NB4 (cell line): ENCODE data around the gene MRTFA.

Experiments used
- DNase-seq: peaks from one replicate; pipeline ENCODE4 v3.0.0; 2010; ENCODE audit warnings: low read depth
- H3K4me3 ChIP-seq: one replicate; pipeline ENCODE4 v1.5.1; 2011; ENCODE audit warnings: mild to moderate bottlenecking, low read depth, low read length, moderate library complexity
- MYC ChIP-seq: IDR thresholded peaks from 2 replicates; pipeline ENCODE4 v1.6.1; 2011; ENCODE audit warnings: low read depth, low read length
- POLR2A ChIP-seq: IDR thresholded peaks from 2 replicates; pipeline ENCODE4 v1.6.1; 2011; ENCODE audit warnings: mild to moderate bottlenecking; ENCODE audit not compliant: insufficient read length; ENCODE audit errors: extremely low read depth
- TF ChIP-seq, protein P1 (sequence below): IDR thresholded peaks from 2 replicates; pipeline ENCODE4 v1.6.1; 2011; ENCODE audit warnings: low read depth, low read length
- TF ChIP-seq, protein P2 (sequence below): IDR thresholded peaks from one replicate; pipeline ENCODE4 v1.5.1; 2012; ENCODE audit warnings: low read depth, low read length

The MRTFA gene

DNA sequence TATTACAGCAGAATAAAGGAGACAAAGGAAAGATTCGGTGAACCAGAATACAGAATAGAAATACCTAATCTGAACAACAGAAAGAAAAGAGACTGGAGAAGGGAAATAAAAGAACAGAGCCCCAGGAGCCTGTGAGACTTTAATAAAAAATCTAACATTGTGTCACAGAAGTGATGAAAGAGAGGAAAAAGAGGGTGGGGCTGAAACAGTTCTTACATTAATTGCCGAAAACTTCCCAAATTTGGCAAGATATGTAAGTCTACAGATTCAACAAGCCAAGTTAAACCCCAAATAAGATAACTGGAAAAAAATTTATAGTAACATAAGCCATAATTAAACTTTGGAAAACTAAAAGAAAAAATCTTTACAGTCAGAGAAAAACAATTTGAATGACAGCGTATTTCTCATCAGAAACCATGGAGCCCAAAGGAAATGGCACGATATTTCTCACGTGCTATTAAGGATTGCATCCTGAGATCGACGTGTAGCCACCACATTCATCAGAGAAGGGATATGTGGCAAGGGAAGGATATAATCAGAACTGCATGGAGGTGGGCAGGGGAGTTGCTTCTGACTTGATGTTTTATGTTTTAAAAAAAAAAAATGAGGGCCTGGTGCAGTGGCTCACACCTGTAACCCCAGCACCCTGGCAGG, 192.2 kb downstream of the MRTFA start:
- TF ChIP-seq, protein P1, sequence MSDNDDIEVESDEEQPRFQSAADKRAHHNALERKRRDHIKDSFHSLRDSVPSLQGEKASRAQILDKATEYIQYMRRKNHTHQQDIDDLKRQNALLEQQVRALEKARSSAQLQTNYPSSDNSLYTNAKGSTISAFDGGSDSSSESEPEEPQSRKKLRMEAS = no peak
- TF ChIP-seq, protein P2, sequence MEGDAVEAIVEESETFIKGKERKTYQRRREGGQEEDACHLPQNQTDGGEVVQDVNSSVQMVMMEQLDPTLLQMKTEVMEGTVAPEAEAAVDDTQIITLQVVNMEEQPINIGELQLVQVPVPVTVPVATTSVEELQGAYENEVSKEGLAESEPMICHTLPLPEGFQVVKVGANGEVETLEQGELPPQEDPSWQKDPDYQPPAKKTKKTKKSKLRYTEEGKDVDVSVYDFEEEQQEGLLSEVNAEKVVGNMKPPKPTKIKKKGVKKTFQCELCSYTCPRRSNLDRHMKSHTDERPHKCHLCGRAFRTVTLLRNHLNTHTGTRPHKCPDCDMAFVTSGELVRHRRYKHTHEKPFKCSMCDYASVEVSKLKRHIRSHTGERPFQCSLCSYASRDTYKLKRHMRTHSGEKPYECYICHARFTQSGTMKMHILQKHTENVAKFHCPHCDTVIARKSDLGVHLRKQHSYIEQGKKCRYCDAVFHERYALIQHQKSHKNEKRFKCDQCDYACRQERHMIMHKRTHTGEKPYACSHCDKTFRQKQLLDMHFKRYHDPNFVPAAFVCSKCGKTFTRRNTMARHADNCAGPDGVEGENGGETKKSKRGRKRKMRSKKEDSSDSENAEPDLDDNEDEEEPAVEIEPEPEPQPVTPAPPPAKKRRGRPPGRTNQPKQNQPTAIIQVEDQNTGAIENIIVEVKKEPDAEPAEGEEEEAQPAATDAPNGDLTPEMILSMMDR = no peak
- TF ChIP-seq POLR2A (no peak), MYC (no peak)
- no peak overlapping the region for H3K4me3 ChIP-seq
- DNase-seq = no peak

DNA sequence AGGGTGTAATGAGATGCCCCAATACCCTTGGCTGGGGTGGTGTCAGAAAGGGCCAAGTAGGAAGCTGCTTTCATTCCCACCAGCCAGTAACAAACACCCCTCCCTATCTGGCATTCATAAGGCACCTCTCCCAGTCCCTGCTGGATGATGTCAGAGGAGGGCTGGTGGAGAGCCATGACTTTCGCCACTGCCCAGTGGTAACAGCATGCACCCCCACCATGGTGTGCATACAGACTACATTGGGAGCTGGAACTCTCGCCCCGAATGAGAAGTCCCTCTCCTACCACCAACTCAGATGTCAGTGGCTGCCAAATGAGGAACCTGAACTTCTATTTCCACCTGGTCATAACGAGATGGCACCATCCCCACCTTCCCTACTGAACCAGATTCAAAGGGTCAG, 192.8 kb downstream of the MRTFA start:
- H3K4me3 ChIP-seq = no peak overlapping the region
- TF ChIP-seq, protein P1 = no peak
- TF ChIP-seq, protein P2 = no peak
- DNase-seq = no peak

DNA sequence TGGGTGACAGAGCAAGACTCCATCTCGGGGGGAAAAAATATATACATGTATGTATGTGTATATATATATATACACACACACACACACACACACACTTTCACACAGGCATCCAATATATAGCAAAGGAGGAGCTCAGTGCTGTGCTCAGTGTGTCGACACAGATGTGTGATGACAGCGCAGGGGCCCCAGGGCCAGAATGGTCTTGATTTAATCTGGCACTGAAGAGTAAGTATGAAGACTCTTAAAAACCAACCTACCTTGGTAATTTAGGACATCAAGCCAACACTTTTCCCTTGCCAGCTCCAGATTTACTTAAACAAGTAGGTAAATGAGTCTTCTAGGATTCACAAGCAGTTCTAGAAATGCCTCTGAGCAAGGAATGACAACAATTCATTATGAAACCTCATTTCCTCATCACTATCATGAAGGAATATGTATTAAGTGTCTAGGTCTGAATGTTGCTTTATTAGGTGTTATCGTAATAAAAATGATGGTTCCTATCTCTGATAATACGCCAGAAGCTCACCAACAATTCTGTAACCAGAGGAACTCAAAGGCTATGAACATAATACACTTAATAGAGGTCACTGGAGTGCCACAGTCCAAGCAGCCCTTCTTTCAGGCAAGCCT, 194.6 kb downstream of the MRTFA start:
- DNase-seq = no peak
- TF ChIP-seq, protein P2 = no peak
- TF ChIP-seq, protein P1 = no peak
- TF ChIP-seq MYC (no peak), POLR2A (no peak)
- H3K4me3 ChIP-seq = no peak overlapping the region

DNA sequence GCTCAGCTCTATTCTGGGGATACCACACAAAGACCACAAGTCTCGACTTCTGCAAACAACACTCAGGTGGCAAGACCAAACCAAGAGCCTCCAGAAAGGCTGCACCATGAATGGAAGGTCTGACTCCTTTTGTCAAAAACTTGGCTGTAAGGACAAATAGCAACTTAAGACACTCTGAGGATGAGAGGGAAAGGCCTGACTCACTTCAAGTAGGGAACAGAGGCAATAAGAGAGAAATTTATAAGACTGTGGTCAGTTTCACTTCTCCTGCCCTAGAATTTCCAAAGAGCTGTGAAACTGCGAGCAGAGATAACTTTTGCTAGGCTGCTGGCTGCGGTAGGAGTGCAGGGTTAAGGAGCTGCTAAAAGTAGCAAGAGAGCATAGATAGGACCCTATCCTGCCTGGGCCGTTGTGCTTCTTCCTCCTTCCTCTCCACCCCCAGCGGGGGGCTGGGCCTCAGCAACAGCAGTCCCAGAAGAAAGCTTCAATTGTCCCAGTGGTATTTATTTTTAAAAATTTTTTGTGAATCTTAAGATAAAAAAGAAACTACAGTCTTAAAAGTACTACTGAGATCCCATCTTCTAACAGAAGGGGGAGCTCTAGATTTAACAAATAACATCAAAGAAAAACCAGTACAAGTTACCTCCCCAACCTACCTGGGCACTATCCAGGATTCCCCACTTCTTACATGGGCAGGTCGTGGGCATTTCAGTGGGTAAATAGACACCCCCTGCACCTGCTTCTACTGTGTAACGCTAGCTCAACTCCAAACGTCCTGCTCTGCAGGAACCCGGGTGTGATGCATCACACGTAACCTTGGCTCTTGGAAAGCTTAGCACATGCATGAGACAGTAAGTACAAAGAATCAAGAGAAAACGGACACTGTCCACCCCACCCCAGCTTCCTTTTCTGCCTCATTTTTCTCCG, 199.8 kb downstream of the MRTFA start:
- H3K4me3 ChIP-seq = peak overlapping the region; percentile 39
- TF ChIP-seq POLR2A (no peak), MYC (no peak)
- TF ChIP-seq, protein P2 = no peak
- TF ChIP-seq, protein P1 = no peak
- DNase-seq = peak; percentile 96

DNA sequence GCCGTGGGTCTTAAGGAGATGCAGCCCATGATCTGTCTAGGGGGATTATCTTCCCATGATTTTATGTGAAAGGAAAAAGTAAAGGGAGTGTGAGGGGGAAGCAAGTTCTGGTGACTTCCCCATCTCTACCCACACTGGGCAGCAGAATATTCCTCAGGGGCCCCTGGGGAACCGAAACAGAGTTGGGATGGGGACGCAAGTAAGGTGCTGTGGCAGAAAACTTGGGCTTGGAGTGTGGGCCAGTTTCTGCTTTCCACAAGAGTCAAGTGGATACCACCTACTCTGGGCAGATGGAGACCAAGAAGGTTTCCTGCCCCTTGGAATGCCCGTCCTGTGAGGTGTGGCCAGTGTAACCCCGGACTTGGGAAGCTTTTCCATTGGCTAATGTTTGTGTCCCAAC, 201.8 kb downstream of the MRTFA start:
- no peak overlapping the region for H3K4me3 ChIP-seq
- DNase-seq = peak; percentile 38

More for the DNA sequence above, 201.8 kb downstream of the MRTFA start:
- TF ChIP-seq, protein P2 = no peak
- TF ChIP-seq MYC (no peak), POLR2A (no peak)
- TF ChIP-seq, protein P1 = no peak
